IPS-NIHi7 (cell line): ENCODE measurements around the gene USP36.
"Not testable (repeated sequence)": the region's sequence is repeated elsewhere in the genome, so short reads cannot be mapped to it uniquely, and the experiment has no call there.

Source experiments
- DNase-seq: peaks from one replicate; pipeline ENCODE4 v3.0.0; 2012; ENCODE audit warnings: mixed read lengths; ENCODE audit errors: extremely low spot score

USP36 gene

GRCh38 chr17:78840780-78841611 is at the start of gene USP36:
TSS of gene USP36 (minus strand) at chr17:78840814. CDS start at chr17:78836363, 4,451 bp downstream.
- peak; percentile 98 for DNase-seq

GRCh38 chr17:78890096-78890495 is 49.5 kb upstream of the USP36 start:
- DNase-seq = not testable (repeated sequence)

GRCh38 chr17:78889531-78889930 is 48.9 kb upstream of the USP36 start:
- DNase-seq = no peak

GRCh38 chr17:78888941-78889518 is 48.4 kb upstream of the USP36 start:
- no peak for DNase-seq

GRCh38 chr17:78886954-78887353 is 46.3 kb upstream of the USP36 start:
- no peak for DNase-seq

GRCh38 chr17:78885956-78886355 is 45.3 kb upstream of the USP36 start:
- no peak for DNase-seq

- no peak for DNase-seq
Observed at GRCh38 chr17:78884876-78885667, 44.5 kb upstream of the USP36 start.

- no peak for DNase-seq
Observed at GRCh38 chr17:78884148-78884825, 43.7 kb upstream of the USP36 start.

GRCh38 chr17:78883533-78884131 is 43.0 kb upstream of the USP36 start:
- DNase-seq = peak; percentile 82

GRCh38 chr17:78883089-78883532 is 42.5 kb upstream of the USP36 start:
- peak; percentile 53 for DNase-seq

- no peak for DNase-seq
Observed at GRCh38 chr17:78882540-78883088, 42.0 kb upstream of the USP36 start.

- DNase-seq = no peak
Observed at GRCh38 chr17:78879635-78880186, 39.1 kb upstream of the USP36 start.

- no peak for DNase-seq
Observed at GRCh38 chr17:78878871-78879527, 38.4 kb upstream of the USP36 start.

- DNase-seq = no peak
Observed at GRCh38 chr17:78878261-78878660, 37.6 kb upstream of the USP36 start.

GRCh38 chr17:78876954-78877517 is 36.4 kb upstream of the USP36 start:
- not testable (repeated sequence) for DNase-seq

- no peak for DNase-seq
Observed at GRCh38 chr17:78876094-78876597, 35.5 kb upstream of the USP36 start.

GRCh38 chr17:78875363-78876093 is 34.9 kb upstream of the USP36 start:
- DNase-seq = no peak

- DNase-seq = no peak
Observed at GRCh38 chr17:78873519-78874340, 33.1 kb upstream of the USP36 start.
